ENCODE results near the gene RASGEF1C. TPM values are rescaled to one million over a fixed set of nuclear protein-coding genes. Genes with fewer than 3 reads are reported as not detected.

Gene RASGEF1C
- total RNA-seq, 1 experiment from 2014 or later, result not detected

GRCh38 chr5:180178531-180179441 lies 30.2 kb downstream of the RASGEF1C start:
- H3K4me3 Mint-ChIP-seq (ENCODE audit: low read depth, unreplicated experiment), result no peak overlapping the region
- H3K4me1 Mint-ChIP-seq (ENCODE audit: low read depth, unreplicated experiment), result peaks cover 17% of the 10 kb centered on the region
- peaks cover 22% of the 10 kb centered on the region for H3K27me3 Mint-ChIP-seq (ENCODE audit: unreplicated experiment)
- intact Hi-C loops (cut with micrococcal nuclease; ENCODE audit: unreplicated experiment), result no loop called here
- no peak for TF ChIP-seq CTCF (IDR thresholded peaks at IDR 0.05; ENCODE audit: unreplicated experiment)
- BruUV-seq (replicated peaks), result no TSS peak
- H3K36me3 Mint-ChIP-seq (ENCODE audit: insufficient read depth, unreplicated experiment), result peaks cover 4% of the 10 kb centered on the region
- CTCF ChIA-PET, result no interaction called here
- no peak for DNase-seq
- peaks cover 3% of the 10 kb centered on the region for H3K9me3 Mint-ChIP-seq (ENCODE audit: low read depth, unreplicated experiment)
- H3K27ac Mint-ChIP-seq (ENCODE audit: unreplicated experiment), result no peak overlapping the region

- no peak for DNase-seq
- no peak overlapping the region for H3K4me3 Mint-ChIP-seq (ENCODE audit: low read depth, unreplicated experiment)
- TF ChIP-seq CTCF (IDR thresholded peaks at IDR 0.05; ENCODE audit: unreplicated experiment), result no peak
- peaks cover 19% of the 10 kb centered on the region for H3K27me3 Mint-ChIP-seq (ENCODE audit: unreplicated experiment)
- peaks cover 32% of the 10 kb centered on the region for H3K4me1 Mint-ChIP-seq (ENCODE audit: low read depth, unreplicated experiment)
- intact Hi-C loops (cut with micrococcal nuclease; ENCODE audit: unreplicated experiment), result no loop called here
- CTCF ChIA-PET, result no interaction called here
- BruUV-seq (replicated peaks), result no TSS peak
- H3K27ac Mint-ChIP-seq (ENCODE audit: unreplicated experiment), result no peak overlapping the region
- peaks cover 4% of the 10 kb centered on the region for H3K36me3 Mint-ChIP-seq (ENCODE audit: insufficient read depth, unreplicated experiment)
- no peaks in the 10 kb centered on the region for H3K9me3 Mint-ChIP-seq (ENCODE audit: low read depth, unreplicated experiment)
Measured at GRCh38 chr5:180176191-180176590, 32.8 kb downstream of the RASGEF1C start.

GRCh38 chr5:180175015-180175431 lies 34.0 kb downstream of the RASGEF1C start:
- no peak overlapping the region for H3K27ac Mint-ChIP-seq (ENCODE audit: unreplicated experiment)
- BruUV-seq (replicated peaks), result no TSS peak
- intact Hi-C loops (cut with micrococcal nuclease; ENCODE audit: unreplicated experiment), result no loop called here
- no peak overlapping the region for H3K4me3 Mint-ChIP-seq (ENCODE audit: low read depth, unreplicated experiment)
- no peak for TF ChIP-seq CTCF (IDR thresholded peaks at IDR 0.05; ENCODE audit: unreplicated experiment)
- peaks cover 4% of the 10 kb centered on the region for H3K36me3 Mint-ChIP-seq (ENCODE audit: insufficient read depth, unreplicated experiment)
- no peak for DNase-seq
- CTCF ChIA-PET, result no interaction called here
- H3K9me3 Mint-ChIP-seq (ENCODE audit: low read depth, unreplicated experiment), result no peaks in the 10 kb centered on the region
- peaks cover 11% of the 10 kb centered on the region for H3K27me3 Mint-ChIP-seq (ENCODE audit: unreplicated experiment)
- H3K4me1 Mint-ChIP-seq (ENCODE audit: low read depth, unreplicated experiment), result peaks cover 32% of the 10 kb centered on the region

GRCh38 chr5:180174587-180174972 lies 34.4 kb downstream of the RASGEF1C start:
- no peak for DNase-seq
- Mint-ChIP-seq H3K27me3 (ENCODE audit: unreplicated experiment) (peaks cover 11% of the 10 kb centered on the region), H3K4me3 (ENCODE audit: low read depth, unreplicated experiment) (no peak overlapping the region), H3K4me1 (ENCODE audit: low read depth, unreplicated experiment) (peaks cover 32% of the 10 kb centered on the region), H3K36me3 (ENCODE audit: insufficient read depth, unreplicated experiment) (peaks cover 4% of the 10 kb centered on the region), H3K9me3 (ENCODE audit: low read depth, unreplicated experiment) (no peaks in the 10 kb centered on the region), H3K27ac (ENCODE audit: unreplicated experiment) (peak overlapping the region; percentile 25)
- intact Hi-C loops (cut with micrococcal nuclease; ENCODE audit: unreplicated experiment), result no loop called here
- CTCF ChIA-PET, result interaction anchor here (0.6 kb wide), 1 partner anchor 51 kb away, joined by 3 read pairs; no protein-coding TSS in a partner anchor
- no peak for TF ChIP-seq CTCF (IDR thresholded peaks at IDR 0.05; ENCODE audit: unreplicated experiment)
- no TSS peak for BruUV-seq (replicated peaks)

Data from Calu3 (cell line).